ENCODE measurements around the gene UQCR11.

DNA sequence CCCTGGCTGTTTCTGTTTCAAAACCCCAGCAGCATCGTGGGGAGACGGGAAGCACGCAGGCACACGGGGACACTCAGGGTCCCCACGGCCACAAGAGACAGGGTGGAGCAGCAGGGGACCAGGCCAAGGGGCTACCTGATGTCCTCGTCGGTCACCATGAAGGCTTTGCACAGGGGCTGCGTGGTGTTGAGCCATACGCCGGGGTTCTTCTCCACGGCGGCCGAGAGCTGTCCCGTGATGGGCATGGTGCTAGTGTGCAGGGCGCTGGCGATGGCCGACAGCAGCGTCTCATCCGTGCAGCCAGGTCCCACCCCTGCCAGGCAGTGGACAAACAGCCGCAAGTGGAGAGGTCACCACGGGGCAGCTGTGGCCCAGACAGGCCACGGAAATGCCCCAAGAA is 24.3 kb downstream of the UQCR11 start:
- TF ChIP-seq, protein P1, sequence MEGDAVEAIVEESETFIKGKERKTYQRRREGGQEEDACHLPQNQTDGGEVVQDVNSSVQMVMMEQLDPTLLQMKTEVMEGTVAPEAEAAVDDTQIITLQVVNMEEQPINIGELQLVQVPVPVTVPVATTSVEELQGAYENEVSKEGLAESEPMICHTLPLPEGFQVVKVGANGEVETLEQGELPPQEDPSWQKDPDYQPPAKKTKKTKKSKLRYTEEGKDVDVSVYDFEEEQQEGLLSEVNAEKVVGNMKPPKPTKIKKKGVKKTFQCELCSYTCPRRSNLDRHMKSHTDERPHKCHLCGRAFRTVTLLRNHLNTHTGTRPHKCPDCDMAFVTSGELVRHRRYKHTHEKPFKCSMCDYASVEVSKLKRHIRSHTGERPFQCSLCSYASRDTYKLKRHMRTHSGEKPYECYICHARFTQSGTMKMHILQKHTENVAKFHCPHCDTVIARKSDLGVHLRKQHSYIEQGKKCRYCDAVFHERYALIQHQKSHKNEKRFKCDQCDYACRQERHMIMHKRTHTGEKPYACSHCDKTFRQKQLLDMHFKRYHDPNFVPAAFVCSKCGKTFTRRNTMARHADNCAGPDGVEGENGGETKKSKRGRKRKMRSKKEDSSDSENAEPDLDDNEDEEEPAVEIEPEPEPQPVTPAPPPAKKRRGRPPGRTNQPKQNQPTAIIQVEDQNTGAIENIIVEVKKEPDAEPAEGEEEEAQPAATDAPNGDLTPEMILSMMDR (IDR thresholded peaks at IDR 0.05): no peak
- no peak for TF ChIP-seq POLR2A (IDR thresholded peaks at IDR 0.05)
